Neural cell (in vitro differentiated cells): ENCODE measurements around the gene PTER. TPM values are rescaled to one million over a fixed set of nuclear protein-coding genes. Genes with fewer than 3 reads are reported as not detected.
A peak's percentile ranks its signal among the peaks of the same experiment; 100 is the strongest.

Source experiments
- H2AFZ ChIP-seq: fragments of 200-600, 300-800 bp; sonication (generic), shearing (Covaris generic); 2 replicates; pipeline ENCODE4 v1.6.0; 2014; ENCODE audit warnings: low read depth, mild to moderate bottlenecking, antibody characterized with exemption, low read length, moderate library complexity
- H3F3A ChIP-seq: fragments of 200-600 bp; shearing (Covaris generic); 2 replicates; pipeline ENCODE4 v1.6.1; 2016; ENCODE audit warnings: mild to moderate bottlenecking, moderate library complexity, mixed read lengths, antibody characterized with exemption, low read length; ENCODE audit not compliant: insufficient read depth, poor library complexity, severe bottlenecking
- H3K27ac ChIP-seq: fragments of 200-600, 300-800 bp; sonication (generic), shearing (Covaris generic); 2 replicates; pipeline ENCODE4 v1.5.1; 2014; ENCODE audit warnings: mild to moderate bottlenecking, low read length, moderate library complexity
- H3K27me3 ChIP-seq: fragments of 300-800, 200-600 bp; sonication (generic), shearing (Covaris generic); 2 replicates; pipeline ENCODE4 v1.6.0; 2014; ENCODE audit warnings: mild to moderate bottlenecking, low read depth, low read length, moderate library complexity; ENCODE audit not compliant: insufficient read depth
- H3K36me3 ChIP-seq: fragments of 300-800, 200-600 bp; sonication (generic), shearing (Covaris generic); 2 replicates; pipeline ENCODE4 v1.5.1; 2014; ENCODE audit warnings: mild to moderate bottlenecking, antibody characterized with exemption, low read length, moderate library complexity; ENCODE audit not compliant: insufficient read depth
- H3K4me2 ChIP-seq: fragments of 300-800, 200-600 bp; sonication (generic), shearing (Covaris generic); 2 replicates; pipeline ENCODE4 v1.6.0; 2014; ENCODE audit warnings: mild to moderate bottlenecking, low read length
- H3K4me3 ChIP-seq: fragments of 300-800, 200-600 bp; sonication (generic), shearing (Covaris generic); 2 replicates; pipeline ENCODE4 v1.5.1; 2014; ENCODE audit warnings: mild to moderate bottlenecking, low read length, moderate library complexity
- H3K79me2 ChIP-seq: fragments of 200-600 bp; shearing (Covaris generic); replicated peaks from 2 replicates; pipeline ENCODE4 v1.6.0; 2014; ENCODE audit warnings: mild to moderate bottlenecking, low read length, moderate library complexity; ENCODE audit not compliant: insufficient read depth
- H3K9ac ChIP-seq: fragments of 300-800, 200-600 bp; sonication (generic), shearing (Covaris generic); 2 replicates; pipeline ENCODE4 v1.6.1; 2016; ENCODE audit warnings: mild to moderate bottlenecking, low read length, mixed read lengths
- H3K9me2 ChIP-seq: fragments of 200-600 bp; shearing (Covaris generic); 2 replicates; pipeline ENCODE4 v1.6.1; 2016; ENCODE audit warnings: mild to moderate bottlenecking, low read length, mixed read lengths; ENCODE audit not compliant: insufficient read depth
- H3K9me3 ChIP-seq: fragments of 200-600, 300-800 bp; sonication (generic), shearing (Covaris generic); 2 replicates; pipeline ENCODE4 v1.6.1; 2016; ENCODE audit warnings: mild to moderate bottlenecking, mixed run types, low read length, moderate library complexity, mixed read lengths
- H4K20me1 ChIP-seq: fragments of 200-600 bp; shearing (Covaris generic); 2 replicates; pipeline ENCODE4 v1.6.1; 2016; ENCODE audit warnings: mild to moderate bottlenecking, mixed run types; ENCODE audit not compliant: insufficient read depth
- CTCF ChIP-seq: fragments of 450-650 bp; IDR thresholded peaks from 2 replicates; pipeline ENCODE4 v1.5.1; 2014; ENCODE audit warnings: antibody characterized with exemption, mild to moderate bottlenecking, moderate library complexity; ENCODE audit not compliant: poor library complexity, severe bottlenecking
- EP300 ChIP-seq: fragments of 450-650 bp; conservative IDR thresholded peaks from 2 replicates; pipeline ENCODE4 v1.6.1; 2014; ENCODE audit warnings: antibody characterized with exemption, mild to moderate bottlenecking, moderate library complexity; ENCODE audit not compliant: poor library complexity, severe bottlenecking
- EZH2 ChIP-seq: fragments of 200-600, 300-800 bp; shearing (Covaris generic), sonication (generic); IDR thresholded peaks from 2 replicates; pipeline ENCODE4 v1.6.1; 2014; ENCODE audit warnings: antibody characterized with exemption, low read length, borderline replicate concordance, mild to moderate bottlenecking; ENCODE audit not compliant: insufficient read depth, poor library complexity, severe bottlenecking
- MXI1 ChIP-seq: fragments of 450-650 bp; conservative IDR thresholded peaks from 2 replicates; pipeline ENCODE4 v1.6.1; 2014; ENCODE audit warnings: antibody characterized with exemption, mild to moderate bottlenecking; ENCODE audit not compliant: poor library complexity, severe bottlenecking
- POLR2AphosphoS5 ChIP-seq: IDR thresholded peaks from 2 replicates; pipeline ENCODE4 v1.6.1; 2012
- RAD21 ChIP-seq: fragments of 450-650 bp; conservative IDR thresholded peaks from 2 replicates; pipeline ENCODE4 v1.6.1; 2014; ENCODE audit warnings: antibody characterized with exemption, mild to moderate bottlenecking, moderate library complexity
- REST ChIP-seq: IDR thresholded peaks from 2 replicates; pipeline ENCODE4 v1.6.1; 2012; ENCODE audit warnings: borderline replicate concordance
- SMC3 ChIP-seq: fragments of 450-650 bp; conservative IDR thresholded peaks from 2 replicates; pipeline ENCODE4 v1.6.1; 2014; ENCODE audit warnings: antibody characterized with exemption, mild to moderate bottlenecking, moderate library complexity; ENCODE audit not compliant: poor library complexity
- TAF1 ChIP-seq: IDR thresholded peaks from 2 replicates; pipeline ENCODE4 v1.6.1; 2012; ENCODE audit warnings: low read depth
- polyA plus RNA-seq: library from polyadenylated mRNA; depleted of rRNA; stranded (reverse); fragments of >200 nt; gene quantifications from 2 replicates; pipeline ENCODE4 v1.2.3, GENCODE V29; 2014

The PTER gene
- polyA plus RNA-seq, 1 donor from 2014 or later = not detected

GRCh38 chr10:16518822-16519221, 82.0 kb downstream of the PTER start:
- Histone ChIP-seq H3K4me2 (no peak overlapping the region), H4K20me1 (no peaks in the 10 kb centered on the region), H3K36me3 (no peaks in the 10 kb centered on the region), H3K9me2 (no peaks in the 10 kb centered on the region), H3K9ac (no peak overlapping the region), H3K27me3 (peaks cover 75% of the 10 kb centered on the region), H3K79me2 (no peaks in the 10 kb centered on the region), H3K27ac (no peak overlapping the region), H3K9me3 (no peaks in the 10 kb centered on the region), H3K4me3 (no peak overlapping the region), H3F3A (no peaks in the 10 kb centered on the region), H2AFZ (no peak overlapping the region)
- TF ChIP-seq SMC3 (no peak), MXI1 (no peak), POLR2AphosphoS5 (no peak), EZH2 (no peak), TAF1 (no peak), CTCF (no peak), RAD21 (no peak), EP300 (no peak), REST (no peak)

- H3K9ac ChIP-seq = no peak overlapping the region
- TF ChIP-seq RAD21 (no peak), TAF1 (no peak), MXI1 (no peak), SMC3 (no peak), CTCF (no peak), POLR2AphosphoS5 (no peak), REST (no peak), EZH2 (no peak), EP300 (no peak)
- H3K9me2 ChIP-seq = no peaks in the 10 kb centered on the region
- peaks cover 80% of the 10 kb centered on the region for H3K27me3 ChIP-seq
- no peaks in the 10 kb centered on the region for H3F3A ChIP-seq
- H3K4me3 ChIP-seq = peak overlapping the region; percentile 60
- H2AFZ ChIP-seq = no peak overlapping the region
- no peak overlapping the region for H3K4me2 ChIP-seq
- H4K20me1 ChIP-seq = no peaks in the 10 kb centered on the region
- H3K9me3 ChIP-seq = no peaks in the 10 kb centered on the region
- no peak overlapping the region for H3K27ac ChIP-seq
- no peaks in the 10 kb centered on the region for H3K36me3 ChIP-seq
- no peaks in the 10 kb centered on the region for H3K79me2 ChIP-seq
Observed at GRCh38 chr10:16519250-16519907, 82.6 kb downstream of the PTER start.
